VCaP (cell line): ENCODE measurements around the gene IL6R.

Experiments
- H3K27ac ChIP-seq: fragments of 450-650 bp; 2 replicates; pipeline ENCODE4 v1.5.1; 2017
- CTCF ChIP-seq: fragments of 450-650 bp; conservative IDR thresholded peaks from 2 replicates; pipeline ENCODE4 v1.5.1; 2017; ENCODE audit warnings: mild to moderate bottlenecking, moderate library complexity

Gene IL6R

GRCh38 chr1:154441241-154441888 lies 36.2 kb downstream of the IL6R start:
- no peak overlapping the region for H3K27ac ChIP-seq
- no peak for TF ChIP-seq CTCF

DNA sequence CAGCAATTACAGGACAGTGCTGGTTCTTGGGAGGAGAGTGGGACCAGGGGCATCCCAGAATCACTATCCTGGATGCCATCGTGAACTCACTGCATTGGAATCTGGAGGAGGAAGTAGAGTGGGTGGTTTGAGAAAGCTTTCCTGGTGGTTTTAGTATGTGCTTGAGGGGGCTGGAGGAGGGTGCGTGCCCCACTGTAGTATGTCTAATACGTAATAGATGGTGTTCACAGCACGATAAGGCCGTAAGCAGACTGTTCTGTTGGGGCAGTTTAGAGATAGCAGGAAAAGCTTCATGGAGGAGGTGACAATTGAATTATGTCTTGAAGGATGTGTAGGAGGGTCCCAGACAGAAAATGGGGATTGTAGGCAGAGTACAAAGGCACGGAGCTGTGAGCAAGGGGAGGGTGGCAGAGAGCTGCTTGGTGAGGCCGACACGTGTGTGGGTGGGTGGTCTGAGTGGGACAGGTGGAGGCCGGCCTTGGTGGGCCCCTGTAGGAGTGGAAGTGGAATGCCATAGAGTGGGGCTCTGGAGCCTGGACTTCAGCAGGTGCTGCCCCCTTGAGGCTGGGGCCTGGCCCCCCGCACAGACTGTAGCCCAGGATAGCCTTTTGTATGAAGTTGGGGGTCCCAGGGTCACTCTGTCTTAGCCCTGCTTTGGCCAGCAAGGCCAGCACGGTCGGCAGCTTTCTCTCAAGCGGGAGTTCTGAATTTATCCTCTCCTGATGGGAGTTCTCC lies 37.0 kb downstream of the IL6R start:
- peak; percentile 52 for TF ChIP-seq CTCF
- H3K27ac ChIP-seq = no peak overlapping the region

DNA sequence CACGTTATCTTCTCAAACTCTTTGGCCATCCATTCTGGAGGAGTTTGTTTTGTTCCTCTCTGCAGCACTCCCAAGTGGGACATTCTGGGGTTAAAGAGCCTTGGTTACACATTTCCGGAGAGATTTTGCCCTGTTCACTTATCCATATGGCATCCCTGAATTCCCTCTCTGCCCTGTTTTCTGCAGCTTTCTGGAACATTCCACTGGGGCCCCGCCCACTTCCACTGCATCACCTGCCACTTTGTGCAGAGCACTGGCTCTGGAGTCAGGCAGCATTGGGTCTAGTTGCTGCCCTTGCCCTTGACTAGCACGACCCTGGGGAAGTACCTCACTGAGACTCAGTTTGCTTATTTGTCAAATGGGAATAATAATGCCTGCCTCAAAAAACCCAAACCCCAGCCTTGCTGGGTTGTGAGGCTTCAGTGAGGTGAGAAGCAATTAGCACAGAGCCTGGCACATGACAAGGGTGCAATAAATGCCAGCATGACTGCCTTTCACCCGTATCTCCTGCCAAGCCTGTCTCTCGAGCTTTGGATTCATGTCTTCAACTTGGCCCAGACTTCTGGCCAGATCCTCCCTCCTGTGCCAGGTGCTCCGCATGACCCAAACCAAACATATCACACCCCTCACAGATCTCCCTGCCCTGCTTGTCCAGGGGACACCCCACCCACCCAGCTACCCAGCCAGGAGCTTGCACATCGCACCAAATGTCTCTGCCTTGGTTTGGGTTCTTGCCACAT lies 38.3 kb downstream of the IL6R start:
- TF ChIP-seq CTCF = no peak
- no peak overlapping the region for H3K27ac ChIP-seq

GRCh38 chr1:154445040-154445472 lies 39.9 kb downstream of the IL6R start:
- TF ChIP-seq CTCF = no peak
- H3K27ac ChIP-seq = no peak overlapping the region

GRCh38 chr1:154446292-154446691 lies 41.1 kb downstream of the IL6R start:
- no peak for TF ChIP-seq CTCF

GRCh38 chr1:154446789-154447188 lies 41.6 kb downstream of the IL6R start:
- no peak overlapping the region; the same call in 1 of the 2 replicates for H3K27ac ChIP-seq
- no peak for TF ChIP-seq CTCF

More at GRCh38 chr1:154446292-154446691, 41.1 kb downstream of the IL6R start:
- H3K27ac ChIP-seq = no peak overlapping the region; the same call in 1 of the 2 replicates

GRCh38 chr1:154448331-154448811 lies 43.2 kb downstream of the IL6R start:
- H3K27ac ChIP-seq = no peak overlapping the region
- no peak for TF ChIP-seq CTCF
